Psoas muscle (tissue), 8 donors: ENCODE measurements around the gene SAMD13. TPM values are rescaled to one million over a fixed set of nuclear protein-coding genes. Genes with fewer than 3 reads are reported as not detected.

Experiments
- ATAC-seq, 4 donors: fragments of 200-7000 bp; cut with Tn5 transposase; one replicate each; pipeline ENCODE4 v1.9.1; 2020; ENCODE audit warnings: moderate library complexity in 3 of 4, mild to moderate bottlenecking in 2 of 4
- DNase-seq, 2 donors: peaks; one replicate each; pipeline ENCODE4 v3.0.0-alpha.2; 2020
- H3K27ac ChIP-seq: fragments of 200-600 bp; one replicate; pipeline ENCODE4 v1.8.0; 2022
- H3K27me3 ChIP-seq, 3 donors: fragments of 200-600 bp in 1 of 3; one replicate each; pipeline versions ENCODE4 v1.6.1 to v1.8.0; 2013 to 2022; ENCODE audit warnings: low read length in 2 of 3, mild to moderate bottlenecking in 2 of 3, moderate library complexity in 1 of 3; ENCODE audit not compliant: insufficient read depth in 3 of 3
- H3K36me3 ChIP-seq, 2 donors: fragments of 200-600 bp in 1 of 2; one replicate each; pipeline versions ENCODE4 v1.6.1 to v1.8.0; 2013 to 2022; ENCODE audit warnings: low read depth in 1 of 2, mild to moderate bottlenecking in 1 of 2, moderate library complexity in 1 of 2; ENCODE audit not compliant: insufficient read depth in 1 of 2
- H3K4me1 ChIP-seq: fragments of 200-600 bp; one replicate; pipeline ENCODE4 v1.8.0; 2022
- H3K4me3 ChIP-seq: fragments of 200-600 bp; one replicate; pipeline ENCODE4 v1.8.0; 2022; ENCODE audit warnings: mild to moderate bottlenecking
- H3K9me3 ChIP-seq: fragments of 200-600 bp; one replicate; pipeline ENCODE4 v1.8.0; 2022
- CTCF ChIP-seq: fragments of 200-600 bp; IDR thresholded peaks from one replicate; pipeline ENCODE4 v1.8.0; 2022; ENCODE audit warnings: antibody characterized with exemption
- WGBS, 3 donors: extraction: QIAGEN DNeasy Blood & Tissue Kit; methylation state at CpG; one replicate each; pipeline versions ENCODE4 v1.1.6 to v1.1.7; 2013; 5-methylcytosine and 5-hydroxymethylcytosine counted together
- intact Hi-C, 2 donors: fragments of 100-400 bp; cut with DNase I; formaldehyde crosslinking; loops; one replicate each; pipeline versions ENCODE4 v1.11.0 to v1.14.2; 2022
- polyA plus RNA-seq, 3 donors: library from polyadenylated mRNA; stranded (reverse); fragments of 200-250 nt; gene quantifications; one replicate each; pipeline ENCODE4 v1.2.3, GENCODE V29; 2013
- total RNA-seq, 4 donors: library from RNA; stranded (reverse); fragmentation: NEBNext Ultra II Directional in 2 of 4; extraction: Animal tissue kit (Norgen Biotek cat#: 25700) in 2 of 4; gene quantifications; one replicate each; pipeline versions ENCODE4 v1.2.1 to v1.2.4, GENCODE V29; 2021 to 2023
- donor health status: healthy with polysubstance abuse.
- donor health status: DM: no; HTN: no; CAD: no; lungs with moderate emphysema.
- donor health status: Bipolar disorder and iron deficiency.
- donor health status: healthy.
- donor health status: DM: yes; HTN: yes; CAD: no.
- donor health status: DM: no; HTN: no; CAD: no.
- donor health status: DM: no; HTN: no; CAD: no.
- donor health status: DM: yes; HTN: yes; CAD: no.

SAMD13 gene
- total and polyA plus RNA-seq, 7 donors: 0.53 to 6.8 (median 1.7) TPM

GRCh38 chr1:84297546-84298244, 3.8 kb upstream of the SAMD13 start:
- no peak for ATAC-seq
- intact Hi-C loops: no loop called here
- no peak for TF ChIP-seq CTCF
- Histone ChIP-seq H3K36me3 (no peaks in the 10 kb centered on the region), H3K4me3 (peak overlapping the region; percentile 96), H3K27me3 (no peaks in the 10 kb centered on the region), H3K9me3 (no peaks in the 10 kb centered on the region), H3K4me1 (peaks cover 23% of the 10 kb centered on the region), H3K27ac (peak overlapping the region; percentile 95)
- WGBS, 3 donors: 57 to 64% (median 61%) methylated on average over 10 of the region's 10 CpGs
- no peak for DNase-seq

- H3K4me3 ChIP-seq: peak overlapping the region; percentile 96
- H3K9me3 ChIP-seq: no peaks in the 10 kb centered on the region
- ATAC-seq: peak; percentile 84 to 89 (median 86)
- intact Hi-C loops: no loop called here
- H3K27me3 ChIP-seq: no peaks in the 10 kb centered on the region
- TF ChIP-seq CTCF: no peak
- DNase-seq: peak; percentile 67 to 83
- peak overlapping the region; percentile 95 for H3K27ac ChIP-seq
- peaks cover 23% of the 10 kb centered on the region for H3K4me1 ChIP-seq
- WGBS, 3 donors: 0 to 1% (median 1%) methylated on average over 34 of the region's 34 CpGs
- no peaks in the 10 kb centered on the region for H3K36me3 ChIP-seq
Observed at GRCh38 chr1:84298328-84298683, 3.2 kb upstream of the SAMD13 start.

- ATAC-seq (peak; percentile 64 to 79 (median 68)), DNase-seq (peak; percentile 26 to 66)
- Histone ChIP-seq H3K27ac (peak overlapping the region; percentile 95), H3K27me3 (no peaks in the 10 kb centered on the region), H3K4me3 (peak overlapping the region; percentile 96), H3K36me3 (no peaks in the 10 kb centered on the region), H3K9me3 (no peaks in the 10 kb centered on the region), H3K4me1 (peaks cover 28% of the 10 kb centered on the region)
- intact Hi-C loops: no loop called here
- TF ChIP-seq CTCF: no peak
- 0 to 1% (median 0%) methylated on average over 44 to 50 of the region's 50 CpGs for WGBS, 3 donors
Observed at GRCh38 chr1:84298684-84299535, 2.6 kb upstream of the SAMD13 start.

GRCh38 chr1:84299536-84300170, 1.9 kb upstream of the SAMD13 start:
- WGBS, 3 donors: 9 to 22% (median 12%) methylated on average over 4 of the region's 4 CpGs
- Histone ChIP-seq H3K4me3 (peak overlapping the region; percentile 96), H3K9me3 (no peaks in the 10 kb centered on the region), H3K4me1 (peaks cover 31% of the 10 kb centered on the region), H3K36me3 (no peaks in the 10 kb centered on the region), H3K27ac (peak overlapping the region; percentile 95), H3K27me3 (no peaks in the 10 kb centered on the region)
- TF ChIP-seq CTCF: no peak
- intact Hi-C loops: loop anchor here (5.0 to 10.0 kb wide), 4 partner anchors 63 to 208 kb away; partner anchors contain the start of genes GNG5 (in 1 of the 2) and SPATA1 (in 1 of the 2)
- DNase-seq (no peak), ATAC-seq (no peak)
